ENCODE results near the gene RAC2.

RAC2 gene

DNA sequence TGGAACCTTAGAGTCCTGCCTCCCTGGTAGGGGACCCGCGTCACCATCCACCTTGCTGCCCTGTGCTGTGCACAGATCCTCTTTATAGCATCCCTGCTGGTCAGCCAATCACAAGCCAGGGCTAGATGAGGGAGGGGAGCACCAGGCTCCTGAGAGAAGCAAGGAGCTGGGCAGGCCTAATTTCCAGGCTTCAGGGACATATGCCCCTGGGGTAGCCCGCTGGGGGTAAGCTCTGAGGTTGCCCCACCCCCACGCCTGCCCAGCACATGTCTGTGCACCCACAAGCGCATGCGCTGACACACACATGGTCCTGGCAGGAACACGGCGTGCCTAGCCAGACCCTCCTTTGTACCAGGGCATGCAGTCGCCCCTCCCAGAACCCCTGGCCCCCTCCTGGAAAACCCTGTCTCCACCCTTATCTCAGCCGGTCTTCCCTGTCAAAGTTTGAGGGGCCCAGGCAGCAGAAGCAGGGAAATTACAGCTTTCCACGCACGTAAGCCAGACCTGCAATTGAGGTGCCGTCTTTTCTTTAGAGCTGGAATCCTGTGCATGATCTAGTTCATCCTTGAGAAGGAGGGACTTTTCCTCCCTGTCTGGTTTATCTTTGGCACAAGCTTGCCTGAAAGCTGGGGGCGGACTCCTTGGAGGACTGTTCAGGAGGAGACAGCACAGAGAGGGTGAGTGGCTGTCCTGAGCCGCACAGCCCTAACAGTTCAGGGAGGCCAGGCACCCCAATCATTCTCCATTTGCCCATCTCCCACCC is 33.8 kb downstream of the RAC2 start:
- no peak overlapping the region for H3K27ac ChIP-seq (ENCODE audit: low read length)

GRCh38 chr22:37209140-37209845 is 34.8 kb downstream of the RAC2 start:
- Histone ChIP-seq H3K27ac (ENCODE audit: low read length) (no peak overlapping the region), H3K9me3 (ENCODE audit: insufficient read depth, low read depth, low read length) (no peaks in the 10 kb centered on the region), H3K27me3 (ENCODE audit: insufficient read depth, low read length) (peaks cover 18% of the 10 kb centered on the region), H3K4me3 (ENCODE audit: low read length) (no peak overlapping the region), H3K9ac (ENCODE audit: low read depth, low read length) (no peak overlapping the region), H3K4me1 (ENCODE audit: insufficient read depth, low read length) (no peaks in the 10 kb centered on the region; the same call in 1 of the 2 replicates), H3K36me3 (ENCODE audit: insufficient read depth, low read depth, low read length) (no peaks in the 10 kb centered on the region)

More for the DNA sequence above, 33.8 kb downstream of the RAC2 start:
- H3K36me3 ChIP-seq (ENCODE audit: insufficient read depth, low read depth, low read length), result no peaks in the 10 kb centered on the region
- H3K9ac ChIP-seq (ENCODE audit: low read depth, low read length), result no peak overlapping the region
- no peaks in the 10 kb centered on the region for H3K9me3 ChIP-seq (ENCODE audit: insufficient read depth, low read depth, low read length)
- H3K4me3 ChIP-seq (ENCODE audit: low read length), result no peak overlapping the region
- peaks cover 18% of the 10 kb centered on the region for H3K27me3 ChIP-seq (ENCODE audit: insufficient read depth, low read length)
- H3K4me1 ChIP-seq (ENCODE audit: insufficient read depth, low read length), result no peaks in the 10 kb centered on the region; the same call in 1 of the 2 replicates

DNA sequence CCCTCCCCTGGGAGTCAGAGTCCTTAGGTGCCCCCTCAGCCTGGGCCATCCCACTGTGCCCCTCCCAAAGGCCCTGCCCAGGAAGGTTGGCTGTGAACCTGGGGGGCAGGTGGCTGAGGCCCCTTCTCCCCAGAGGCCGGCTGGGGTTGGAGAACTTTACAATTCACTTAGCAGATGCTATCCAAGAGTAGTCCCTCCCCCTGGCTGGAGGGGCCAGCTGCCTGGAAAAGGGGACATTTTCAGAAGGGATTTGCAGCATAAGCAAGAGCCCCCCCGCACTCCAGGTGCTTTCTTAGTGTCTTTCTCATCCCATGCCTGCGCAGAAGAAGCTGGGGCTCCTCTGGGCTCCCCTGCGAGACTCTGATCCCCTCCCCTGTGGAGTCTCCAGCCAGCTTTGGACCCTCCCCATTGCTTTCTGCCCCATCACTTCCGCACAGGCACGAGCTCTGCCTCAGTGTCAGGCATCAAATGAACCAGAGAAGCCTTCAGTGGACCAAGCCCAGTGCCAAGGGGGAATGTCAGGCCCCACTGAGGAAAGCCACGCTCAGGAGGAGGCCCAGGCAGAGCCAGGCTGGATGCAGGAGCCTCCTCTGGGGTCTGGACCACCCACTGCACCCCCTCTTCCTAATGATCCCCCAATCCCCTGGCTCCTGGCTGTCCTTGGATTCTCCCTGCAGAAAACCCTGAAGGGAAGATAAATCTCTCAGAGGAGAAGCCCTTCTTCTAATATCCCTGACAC is 35.5 kb downstream of the RAC2 start:
- Histone ChIP-seq H3K36me3 (ENCODE audit: insufficient read depth, low read depth, low read length) (no peaks in the 10 kb centered on the region), H3K9me3 (ENCODE audit: insufficient read depth, low read depth, low read length) (no peaks in the 10 kb centered on the region), H3K4me3 (ENCODE audit: low read length) (no peak overlapping the region), H3K4me1 (ENCODE audit: insufficient read depth, low read length) (no peaks in the 10 kb centered on the region; the same call in 1 of the 2 replicates), H3K9ac (ENCODE audit: low read depth, low read length) (no peak overlapping the region), H3K27ac (ENCODE audit: low read length) (no peak overlapping the region), H3K27me3 (ENCODE audit: insufficient read depth, low read length) (peaks cover 18% of the 10 kb centered on the region)

DNA sequence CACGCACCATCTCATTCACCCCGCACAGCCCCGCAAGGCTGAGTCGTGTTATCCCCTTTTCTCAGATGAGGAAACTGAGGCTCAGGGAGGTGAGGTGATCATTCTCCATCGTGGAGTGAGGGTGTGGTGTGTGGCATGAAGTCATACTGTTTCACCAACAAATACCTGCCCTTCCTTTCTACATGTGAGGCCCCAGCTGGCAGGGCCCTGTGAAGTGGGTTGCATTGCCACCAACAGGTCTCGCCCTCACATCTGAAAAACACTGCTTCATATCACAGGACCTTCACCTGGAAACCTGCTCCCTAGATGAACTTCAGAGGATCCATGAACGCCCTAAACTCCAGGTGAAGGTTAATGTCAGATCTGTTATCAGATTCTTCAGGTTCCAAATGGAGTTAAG is 36.1 kb downstream of the RAC2 start:
- no peaks in the 10 kb centered on the region for H3K9me3 ChIP-seq (ENCODE audit: insufficient read depth, low read depth, low read length)
- no peak overlapping the region for H3K4me3 ChIP-seq (ENCODE audit: low read length)
- H3K4me1 ChIP-seq (ENCODE audit: insufficient read depth, low read length), result no peaks in the 10 kb centered on the region; the same call in 1 of the 2 replicates
- H3K9ac ChIP-seq (ENCODE audit: low read depth, low read length), result no peak overlapping the region
- H3K27ac ChIP-seq (ENCODE audit: low read length), result no peak overlapping the region
- peaks cover 15% of the 10 kb centered on the region for H3K27me3 ChIP-seq (ENCODE audit: insufficient read depth, low read length)
- H3K36me3 ChIP-seq (ENCODE audit: insufficient read depth, low read depth, low read length), result no peaks in the 10 kb centered on the region

GRCh38 chr22:37206841-37207821 is 36.9 kb downstream of the RAC2 start:
- Histone ChIP-seq H3K4me1 (ENCODE audit: insufficient read depth, low read length) (no peaks in the 10 kb centered on the region; the same call in 1 of the 2 replicates), H3K27me3 (ENCODE audit: insufficient read depth, low read length) (peaks cover 10% of the 10 kb centered on the region), H3K9ac (ENCODE audit: low read depth, low read length) (no peak overlapping the region), H3K4me3 (ENCODE audit: low read length) (no peak overlapping the region), H3K36me3 (ENCODE audit: insufficient read depth, low read depth, low read length) (no peaks in the 10 kb centered on the region), H3K27ac (ENCODE audit: low read length) (no peak overlapping the region), H3K9me3 (ENCODE audit: insufficient read depth, low read depth, low read length) (no peaks in the 10 kb centered on the region)

DNA sequence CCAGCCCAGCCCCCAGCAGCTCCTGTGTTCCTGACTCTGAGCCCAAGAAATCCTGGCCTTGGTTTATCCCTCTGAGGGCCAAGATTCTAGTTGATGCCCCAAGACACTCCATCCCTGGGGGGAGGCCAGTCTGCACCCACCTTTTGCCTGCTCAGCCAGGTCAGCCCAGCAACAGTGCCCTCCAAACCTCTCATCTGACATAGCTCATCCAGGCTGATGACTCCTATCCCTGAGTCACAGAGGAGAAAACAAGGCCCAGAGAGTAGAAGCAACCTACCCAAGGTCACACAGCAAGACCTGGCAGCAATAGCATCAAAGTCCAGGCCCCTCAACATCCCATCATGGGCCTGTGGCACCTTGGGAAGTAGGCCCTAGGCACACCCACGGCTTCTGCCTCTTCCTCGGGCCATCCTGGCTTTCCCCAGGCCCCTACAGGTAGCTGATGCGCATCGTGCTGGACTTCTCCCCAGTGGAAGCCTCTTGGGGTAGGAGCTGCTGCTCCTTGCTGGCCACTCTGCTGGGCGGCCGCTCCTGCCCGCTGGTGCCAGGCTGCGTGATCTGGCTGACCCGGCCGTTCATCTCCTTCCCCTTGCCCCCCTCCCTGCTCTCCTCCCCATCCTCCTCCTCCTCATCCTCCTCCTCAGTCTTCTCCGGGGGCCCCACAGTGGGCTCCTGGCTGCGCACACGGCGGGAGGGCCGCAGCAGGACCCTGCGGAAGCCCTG is 37.8 kb downstream of the RAC2 start:
- Histone ChIP-seq H3K4me3 (ENCODE audit: low read length) (no peak overlapping the region), H3K27me3 (ENCODE audit: insufficient read depth, low read length) (peaks cover 2% of the 10 kb centered on the region), H3K27ac (ENCODE audit: low read length) (no peak overlapping the region), H3K4me1 (ENCODE audit: insufficient read depth, low read length) (no peaks in the 10 kb centered on the region), H3K36me3 (ENCODE audit: insufficient read depth, low read depth, low read length) (no peaks in the 10 kb centered on the region), H3K9ac (ENCODE audit: low read depth, low read length) (no peak overlapping the region), H3K9me3 (ENCODE audit: insufficient read depth, low read depth, low read length) (no peaks in the 10 kb centered on the region)

DNA sequence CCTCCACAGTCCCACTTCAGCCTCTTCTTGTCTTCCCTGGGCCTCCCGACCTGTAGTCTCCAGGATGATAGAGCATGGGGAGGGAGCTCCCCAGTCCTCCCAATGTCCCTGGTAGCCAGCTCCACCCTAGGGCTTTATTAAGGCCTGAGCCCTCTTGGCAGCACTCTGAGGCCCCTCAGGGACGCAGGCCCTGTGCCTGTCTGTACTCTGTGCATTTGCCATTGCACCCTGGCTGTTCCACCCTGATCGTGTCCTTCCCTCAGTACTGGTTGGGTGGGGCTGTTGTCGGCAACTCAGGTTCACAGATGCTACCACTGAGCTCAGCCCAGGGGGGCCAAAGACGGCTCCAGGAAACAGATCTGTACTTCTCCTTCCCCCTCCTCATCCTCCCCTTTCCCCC is 39.0 kb downstream of the RAC2 start:
- H3K4me1 ChIP-seq (ENCODE audit: insufficient read depth, low read length), result no peaks in the 10 kb centered on the region; the same call in 1 of the 2 replicates
- no peaks in the 10 kb centered on the region for H3K27me3 ChIP-seq (ENCODE audit: insufficient read depth, low read length)
- H3K9ac ChIP-seq (ENCODE audit: low read depth, low read length), result no peak overlapping the region
- H3K36me3 ChIP-seq (ENCODE audit: insufficient read depth, low read depth, low read length), result no peaks in the 10 kb centered on the region
- H3K27ac ChIP-seq (ENCODE audit: low read length), result no peak overlapping the region
- no peak overlapping the region for H3K4me3 ChIP-seq (ENCODE audit: low read length)
- H3K9me3 ChIP-seq (ENCODE audit: insufficient read depth, low read depth, low read length), result no peaks in the 10 kb centered on the region

- no peaks in the 10 kb centered on the region for H3K27me3 ChIP-seq (ENCODE audit: insufficient read depth, low read length)
- no peak overlapping the region for H3K27ac ChIP-seq (ENCODE audit: low read length)
- H3K9me3 ChIP-seq (ENCODE audit: insufficient read depth, low read depth, low read length), result no peaks in the 10 kb centered on the region
- H3K4me3 ChIP-seq (ENCODE audit: low read length), result no peak overlapping the region
- no peaks in the 10 kb centered on the region; the same call in 1 of the 2 replicates for H3K4me1 ChIP-seq (ENCODE audit: insufficient read depth, low read length)
- no peak overlapping the region for H3K9ac ChIP-seq (ENCODE audit: low read depth, low read length)
- H3K36me3 ChIP-seq (ENCODE audit: insufficient read depth, low read depth, low read length), result no peaks in the 10 kb centered on the region
Observed at GRCh38 chr22:37204045-37204655, 39.9 kb downstream of the RAC2 start.

- no peak overlapping the region for H3K4me3 ChIP-seq (ENCODE audit: low read length)
- no peaks in the 10 kb centered on the region; the same call in 1 of the 2 replicates for H3K4me1 ChIP-seq (ENCODE audit: insufficient read depth, low read length)
- no peak overlapping the region for H3K27ac ChIP-seq (ENCODE audit: low read length)
- no peaks in the 10 kb centered on the region for H3K27me3 ChIP-seq (ENCODE audit: insufficient read depth, low read length)
- no peak overlapping the region for H3K9ac ChIP-seq (ENCODE audit: low read depth, low read length)
- no peaks in the 10 kb centered on the region for H3K9me3 ChIP-seq (ENCODE audit: insufficient read depth, low read depth, low read length)
- H3K36me3 ChIP-seq (ENCODE audit: insufficient read depth, low read depth, low read length), result no peaks in the 10 kb centered on the region
Observed at GRCh38 chr22:37203354-37204044, 40.6 kb downstream of the RAC2 start.

- Histone ChIP-seq H3K4me1 (ENCODE audit: insufficient read depth, low read length) (peaks cover 5% of the 10 kb centered on the region; the same call in 1 of the 2 replicates), H3K27ac (ENCODE audit: low read length) (no peak overlapping the region), H3K27me3 (ENCODE audit: insufficient read depth, low read length) (no peaks in the 10 kb centered on the region), H3K36me3 (ENCODE audit: insufficient read depth, low read depth, low read length) (no peaks in the 10 kb centered on the region), H3K9me3 (ENCODE audit: insufficient read depth, low read depth, low read length) (no peaks in the 10 kb centered on the region), H3K9ac (ENCODE audit: low read depth, low read length) (no peak overlapping the region), H3K4me3 (ENCODE audit: low read length) (no peak overlapping the region)
Observed at GRCh38 chr22:37202716-37203115, 41.4 kb downstream of the RAC2 start.

Measured in iPS-20b (cell line).